ENCODE data around the gene NOP53. TPM values are rescaled to one million over a fixed set of nuclear protein-coding genes. Genes with fewer than 3 reads are reported as not detected.

NOP53 gene
- total and polyA plus RNA-seq, 2 of the 13 experiments (the other 11 are each of a cell fraction or from before 2014, with no cell fraction given) = 53.9 to 141 TPM

- TF ChIP-seq U2AF1 (optimal IDR thresholded peaks at IDR 0.05; ENCODE audit: low read depth, low read length) (peak; percentile 52), PAWR (CRISPR knock-in tag; IDR thresholded peaks at IDR 0.05; ENCODE audit: borderline replicate concordance) (no peak), SMARCC2 (IDR thresholded peaks at IDR 0.05) (no peak), ZNF773 (CRISPR knock-in tag; IDR thresholded peaks at IDR 0.05; ENCODE audit: borderline replicate concordance) (peak; percentile 29; the same call in 1 of the 2 replicates), HOXA9 (CRISPR knock-in tag; IDR thresholded peaks at IDR 0.05; ENCODE audit: borderline replicate concordance) (peak; percentile 43; the same call in 1 of the 2 replicates), HMG20A (CRISPR knock-in tag; IDR thresholded peaks at IDR 0.05; ENCODE audit: borderline replicate concordance) (no peak), PBX3 (CRISPR knock-in tag; IDR thresholded peaks at IDR 0.05; ENCODE audit: borderline replicate concordance) (peak; percentile 37; the same call in 1 of the 2 replicates), HDAC6 (IDR thresholded peaks at IDR 0.05; ENCODE audit: low read depth, low read length) (no peak), ZNF616 (CRISPR knock-in tag; IDR thresholded peaks at IDR 0.05; ENCODE audit: low read depth) (no peak), ZNF329 (CRISPR knock-in tag; IDR thresholded peaks at IDR 0.05; ENCODE audit: low read depth) (0 out of 2 replicates have a peak, but pooled peaks have one; percentile 58), ZNF556 (CRISPR knock-in tag; IDR thresholded peaks at IDR 0.05; ENCODE audit: borderline replicate concordance) (peak; percentile 72; the same call in 1 of the 2 replicates), RBM39 (IDR thresholded peaks at IDR 0.05; ENCODE audit: low read depth, low read length, poor library complexity, severe bottlenecking) (no peak), ATF1 (CRISPR knock-in tag; IDR thresholded peaks at IDR 0.05) (no peak), STAG1 (CRISPR knock-in tag; IDR thresholded peaks at IDR 0.05) (no peak), RARA (CRISPR knock-in tag; IDR thresholded peaks at IDR 0.05) (no peak), HIVEP1 (CRISPR knock-in tag; IDR thresholded peaks at IDR 0.05) (no peak), IRF2 (CRISPR knock-in tag; IDR thresholded peaks at IDR 0.05) (peak; percentile 21; the same call in 1 of the 2 replicates), KLF6 (CRISPR knock-in tag; IDR thresholded peaks at IDR 0.05) (peak; percentile 74)
- TF ChIP-seq, protein P1, sequence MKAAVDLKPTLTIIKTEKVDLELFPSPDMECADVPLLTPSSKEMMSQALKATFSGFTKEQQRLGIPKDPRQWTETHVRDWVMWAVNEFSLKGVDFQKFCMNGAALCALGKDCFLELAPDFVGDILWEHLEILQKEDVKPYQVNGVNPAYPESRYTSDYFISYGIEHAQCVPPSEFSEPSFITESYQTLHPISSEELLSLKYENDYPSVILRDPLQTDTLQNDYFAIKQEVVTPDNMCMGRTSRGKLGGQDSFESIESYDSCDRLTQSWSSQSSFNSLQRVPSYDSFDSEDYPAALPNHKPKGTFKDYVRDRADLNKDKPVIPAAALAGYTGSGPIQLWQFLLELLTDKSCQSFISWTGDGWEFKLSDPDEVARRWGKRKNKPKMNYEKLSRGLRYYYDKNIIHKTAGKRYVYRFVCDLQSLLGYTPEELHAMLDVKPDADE (CRISPR knock-in tag; IDR thresholded peaks at IDR 0.05) = 0 out of 2 replicates have a peak, but pooled peaks have one; percentile 32
- TF ChIP-seq, protein P2, sequence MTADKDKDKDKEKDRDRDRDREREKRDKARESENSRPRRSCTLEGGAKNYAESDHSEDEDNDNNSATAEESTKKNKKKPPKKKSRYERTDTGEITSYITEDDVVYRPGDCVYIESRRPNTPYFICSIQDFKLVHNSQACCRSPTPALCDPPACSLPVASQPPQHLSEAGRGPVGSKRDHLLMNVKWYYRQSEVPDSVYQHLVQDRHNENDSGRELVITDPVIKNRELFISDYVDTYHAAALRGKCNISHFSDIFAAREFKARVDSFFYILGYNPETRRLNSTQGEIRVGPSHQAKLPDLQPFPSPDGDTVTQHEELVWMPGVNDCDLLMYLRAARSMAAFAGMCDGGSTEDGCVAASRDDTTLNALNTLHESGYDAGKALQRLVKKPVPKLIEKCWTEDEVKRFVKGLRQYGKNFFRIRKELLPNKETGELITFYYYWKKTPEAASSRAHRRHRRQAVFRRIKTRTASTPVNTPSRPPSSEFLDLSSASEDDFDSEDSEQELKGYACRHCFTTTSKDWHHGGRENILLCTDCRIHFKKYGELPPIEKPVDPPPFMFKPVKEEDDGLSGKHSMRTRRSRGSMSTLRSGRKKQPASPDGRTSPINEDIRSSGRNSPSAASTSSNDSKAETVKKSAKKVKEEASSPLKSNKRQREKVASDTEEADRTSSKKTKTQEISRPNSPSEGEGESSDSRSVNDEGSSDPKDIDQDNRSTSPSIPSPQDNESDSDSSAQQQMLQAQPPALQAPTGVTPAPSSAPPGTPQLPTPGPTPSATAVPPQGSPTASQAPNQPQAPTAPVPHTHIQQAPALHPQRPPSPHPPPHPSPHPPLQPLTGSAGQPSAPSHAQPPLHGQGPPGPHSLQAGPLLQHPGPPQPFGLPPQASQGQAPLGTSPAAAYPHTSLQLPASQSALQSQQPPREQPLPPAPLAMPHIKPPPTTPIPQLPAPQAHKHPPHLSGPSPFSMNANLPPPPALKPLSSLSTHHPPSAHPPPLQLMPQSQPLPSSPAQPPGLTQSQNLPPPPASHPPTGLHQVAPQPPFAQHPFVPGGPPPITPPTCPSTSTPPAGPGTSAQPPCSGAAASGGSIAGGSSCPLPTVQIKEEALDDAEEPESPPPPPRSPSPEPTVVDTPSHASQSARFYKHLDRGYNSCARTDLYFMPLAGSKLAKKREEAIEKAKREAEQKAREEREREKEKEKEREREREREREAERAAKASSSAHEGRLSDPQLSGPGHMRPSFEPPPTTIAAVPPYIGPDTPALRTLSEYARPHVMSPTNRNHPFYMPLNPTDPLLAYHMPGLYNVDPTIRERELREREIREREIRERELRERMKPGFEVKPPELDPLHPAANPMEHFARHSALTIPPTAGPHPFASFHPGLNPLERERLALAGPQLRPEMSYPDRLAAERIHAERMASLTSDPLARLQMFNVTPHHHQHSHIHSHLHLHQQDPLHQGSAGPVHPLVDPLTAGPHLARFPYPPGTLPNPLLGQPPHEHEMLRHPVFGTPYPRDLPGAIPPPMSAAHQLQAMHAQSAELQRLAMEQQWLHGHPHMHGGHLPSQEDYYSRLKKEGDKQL (CRISPR knock-in tag; IDR thresholded peaks at IDR 0.05; ENCODE audit: low read depth) = no peak
Observed at GRCh38 chr19:47778049-47778953, 33.0 kb downstream of the NOP53 start, which contains the start of gene SELENOW (continued).
